Psoas muscle (tissue), 8 donors: Measurements from ENCODE around the gene MAP4K4. TPM values are rescaled to one million over a fixed set of nuclear protein-coding genes. Genes with fewer than 3 reads are reported as not detected.

ENCODE experiments used
- ATAC-seq, 4 donors: fragments of 200-7000 bp; cut with Tn5 transposase; one replicate each; pipeline ENCODE4 v1.9.1; 2020; ENCODE audit warnings: moderate library complexity in 3 of 4, mild to moderate bottlenecking in 2 of 4
- DNase-seq, 2 donors: peaks; one replicate each; pipeline ENCODE4 v3.0.0-alpha.2; 2020
- H3K27ac ChIP-seq: fragments of 200-600 bp; one replicate; pipeline ENCODE4 v1.8.0; 2022
- H3K27me3 ChIP-seq, 3 donors: fragments of 200-600 bp in 1 of 3; one replicate each; pipeline versions ENCODE4 v1.6.1 to v1.8.0; 2013 to 2022; ENCODE audit warnings: low read length in 2 of 3, mild to moderate bottlenecking in 2 of 3, moderate library complexity in 1 of 3; ENCODE audit not compliant: insufficient read depth in 3 of 3
- H3K36me3 ChIP-seq, 2 donors: fragments of 200-600 bp in 1 of 2; one replicate each; pipeline versions ENCODE4 v1.6.1 to v1.8.0; 2013 to 2022; ENCODE audit warnings: low read depth in 1 of 2, mild to moderate bottlenecking in 1 of 2, moderate library complexity in 1 of 2; ENCODE audit not compliant: insufficient read depth in 1 of 2
- H3K4me1 ChIP-seq: fragments of 200-600 bp; one replicate; pipeline ENCODE4 v1.8.0; 2022
- H3K4me3 ChIP-seq: fragments of 200-600 bp; one replicate; pipeline ENCODE4 v1.8.0; 2022; ENCODE audit warnings: mild to moderate bottlenecking
- H3K9me3 ChIP-seq: fragments of 200-600 bp; one replicate; pipeline ENCODE4 v1.8.0; 2022
- WGBS, 3 donors: extraction: QIAGEN DNeasy Blood & Tissue Kit; methylation state at CpG; one replicate each; pipeline versions ENCODE4 v1.1.6 to v1.1.7; 2013; 5-methylcytosine and 5-hydroxymethylcytosine counted together
- intact Hi-C, 2 donors: fragments of 100-400 bp; cut with DNase I; formaldehyde crosslinking; loops; one replicate each; pipeline versions ENCODE4 v1.11.0 to v1.14.2; 2022
- polyA plus RNA-seq, 3 donors: library from polyadenylated mRNA; stranded (reverse); fragments of 200-250 nt; gene quantifications; one replicate each; pipeline ENCODE4 v1.2.3, GENCODE V29; 2013
- total RNA-seq, 4 donors: library from RNA; stranded (reverse); fragmentation: NEBNext Ultra II Directional in 2 of 4; extraction: Animal tissue kit (Norgen Biotek cat#: 25700) in 2 of 4; gene quantifications; one replicate each; pipeline versions ENCODE4 v1.2.1 to v1.2.4, GENCODE V29; 2021 to 2023
- TF ChIP-seq, protein P1 (sequence below): fragments of 200-600 bp; IDR thresholded peaks from one replicate; pipeline ENCODE4 v1.8.0; 2022; ENCODE audit warnings: antibody characterized with exemption
- donor health status: healthy with polysubstance abuse.
- donor health status: DM: no; HTN: no; CAD: no; lungs with moderate emphysema.
- donor health status: Bipolar disorder and iron deficiency.
- donor health status: healthy.
- donor health status: DM: yes; HTN: yes; CAD: no.
- donor health status: DM: no; HTN: no; CAD: no.
- donor health status: DM: no; HTN: no; CAD: no.
- donor health status: DM: yes; HTN: yes; CAD: no.

MAP4K4 gene
- total and polyA plus RNA-seq, 7 donors, result 20.1 to 99.9 (median 80.4) TPM

DNA sequence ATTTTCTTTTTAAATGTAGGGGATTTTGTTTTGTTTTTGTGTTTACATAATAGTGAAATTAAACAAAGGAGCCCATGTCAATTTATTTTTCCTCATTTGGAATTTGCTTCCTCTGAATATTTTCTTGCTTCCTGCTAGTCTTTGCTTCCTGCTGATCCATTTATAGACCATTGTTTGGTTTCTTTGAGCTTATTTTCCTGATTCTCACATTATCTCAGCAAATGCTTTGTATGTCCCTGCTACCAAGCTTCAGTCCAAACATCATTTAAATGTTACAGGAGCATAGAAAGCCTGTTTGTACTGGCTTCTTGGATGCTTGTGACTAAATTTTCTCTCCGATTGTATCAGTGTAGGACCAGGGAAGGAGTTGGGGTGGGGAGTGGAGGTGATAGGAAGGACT lies 166.9 kb downstream of the MAP4K4 start:
- 67 to 90% (median 86%) methylated on average over 1 of the region's 1 CpG for WGBS, 3 donors

DNA sequence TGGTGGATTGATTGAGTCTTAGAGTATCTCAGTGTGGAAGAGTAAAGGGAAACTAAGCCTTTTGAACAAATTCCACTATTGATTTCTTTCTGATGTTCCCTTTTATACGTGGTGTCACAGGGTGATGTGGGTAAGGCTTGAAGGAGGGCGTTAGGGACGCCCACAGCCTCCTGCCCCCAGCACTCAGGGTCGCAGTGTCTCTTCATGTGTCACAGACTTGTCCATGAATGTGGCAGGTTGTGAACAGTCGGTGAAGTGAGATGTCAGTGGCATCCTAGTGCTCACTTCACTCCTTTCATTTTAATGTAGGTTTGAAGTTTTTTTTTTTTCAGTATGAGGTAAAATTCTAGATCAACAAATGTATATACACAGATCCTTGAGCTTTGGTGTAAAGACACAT lies 171.0 kb downstream of the MAP4K4 start:
- no peaks in the 10 kb centered on the region for H3K4me1 ChIP-seq
- intact Hi-C loops, result no loop called here
- no peak overlapping the region for H3K4me3 ChIP-seq
- TF ChIP-seq, protein P1, sequence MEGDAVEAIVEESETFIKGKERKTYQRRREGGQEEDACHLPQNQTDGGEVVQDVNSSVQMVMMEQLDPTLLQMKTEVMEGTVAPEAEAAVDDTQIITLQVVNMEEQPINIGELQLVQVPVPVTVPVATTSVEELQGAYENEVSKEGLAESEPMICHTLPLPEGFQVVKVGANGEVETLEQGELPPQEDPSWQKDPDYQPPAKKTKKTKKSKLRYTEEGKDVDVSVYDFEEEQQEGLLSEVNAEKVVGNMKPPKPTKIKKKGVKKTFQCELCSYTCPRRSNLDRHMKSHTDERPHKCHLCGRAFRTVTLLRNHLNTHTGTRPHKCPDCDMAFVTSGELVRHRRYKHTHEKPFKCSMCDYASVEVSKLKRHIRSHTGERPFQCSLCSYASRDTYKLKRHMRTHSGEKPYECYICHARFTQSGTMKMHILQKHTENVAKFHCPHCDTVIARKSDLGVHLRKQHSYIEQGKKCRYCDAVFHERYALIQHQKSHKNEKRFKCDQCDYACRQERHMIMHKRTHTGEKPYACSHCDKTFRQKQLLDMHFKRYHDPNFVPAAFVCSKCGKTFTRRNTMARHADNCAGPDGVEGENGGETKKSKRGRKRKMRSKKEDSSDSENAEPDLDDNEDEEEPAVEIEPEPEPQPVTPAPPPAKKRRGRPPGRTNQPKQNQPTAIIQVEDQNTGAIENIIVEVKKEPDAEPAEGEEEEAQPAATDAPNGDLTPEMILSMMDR, result no peak
- no peak for DNase-seq
- no peak overlapping the region for H3K27ac ChIP-seq
- ATAC-seq, result no peak
- H3K9me3 ChIP-seq, result no peaks in the 10 kb centered on the region
- WGBS, 3 donors, result 77 to 83% (median 82%) methylated on average over 5 of the region's 5 CpGs
- H3K27me3 ChIP-seq, result no peaks in the 10 kb centered on the region
- H3K36me3 ChIP-seq, result peaks cover 12 to 92% of the 10 kb centered on the region in 2 donors

More for the DNA sequence above, 166.9 kb downstream of the MAP4K4 start:
- intact Hi-C loops, result no loop called here
- TF ChIP-seq, protein P1, result no peak
- no peak for DNase-seq
- Histone ChIP-seq H3K27me3 (no peaks in the 10 kb centered on the region), H3K4me1 (no peaks in the 10 kb centered on the region), H3K4me3 (no peak overlapping the region), H3K27ac (no peak overlapping the region), H3K9me3 (no peaks in the 10 kb centered on the region), H3K36me3 (peaks cover 7 to 94% of the 10 kb centered on the region in 2 donors)
- ATAC-seq, result no peak

DNA sequence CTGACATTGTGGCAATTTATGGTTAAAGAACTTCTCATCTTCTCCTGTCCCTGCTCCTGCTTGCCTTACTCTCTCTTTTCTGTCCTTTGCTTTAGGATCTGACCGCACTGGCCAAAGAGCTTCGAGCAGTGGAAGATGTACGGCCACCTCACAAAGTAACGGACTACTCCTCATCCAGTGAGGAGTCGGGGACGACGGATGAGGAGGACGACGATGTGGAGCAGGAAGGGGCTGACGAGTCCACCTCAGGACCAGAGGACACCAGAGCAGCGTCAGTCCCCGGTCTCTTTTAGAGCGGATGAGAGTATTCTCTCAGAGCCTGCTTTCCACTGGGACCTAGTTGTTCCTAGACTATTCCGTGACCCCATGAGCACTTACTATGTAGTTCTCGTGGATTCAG lies 172.0 kb downstream of the MAP4K4 start:
- Histone ChIP-seq H3K27me3 (no peaks in the 10 kb centered on the region), H3K4me1 (no peaks in the 10 kb centered on the region), H3K9me3 (no peaks in the 10 kb centered on the region), H3K27ac (no peak overlapping the region), H3K4me3 (no peak overlapping the region), H3K36me3 (peaks cover 14 to 95% of the 10 kb centered on the region in 2 donors)
- ATAC-seq (no peak), DNase-seq (no peak)
- TF ChIP-seq, protein P1, result no peak
- 94 to 96% (median 94%) methylated on average over 15 of the region's 15 CpGs for WGBS, 3 donors
- intact Hi-C loops, result no loop called here

- Histone ChIP-seq H3K4me3 (no peak overlapping the region), H3K36me3 (peaks cover 16 to 95% of the 10 kb centered on the region in 2 donors), H3K9me3 (no peaks in the 10 kb centered on the region), H3K27ac (no peak overlapping the region), H3K27me3 (no peaks in the 10 kb centered on the region), H3K4me1 (no peaks in the 10 kb centered on the region)
- TF ChIP-seq, protein P1, result no peak
- DNase-seq, result no peak
- intact Hi-C loops, result no loop called here
- no peak for ATAC-seq
- WGBS, 3 donors, result 95 to 97% (median 96%) methylated on average over 11 of the region's 11 CpGs
Observed at GRCh38 chr2:101870444-101870843, 172.9 kb downstream of the MAP4K4 start.

- Histone ChIP-seq H3K27ac (no peak overlapping the region), H3K9me3 (no peaks in the 10 kb centered on the region), H3K4me3 (no peak overlapping the region), H3K36me3 (peaks cover 15 to 95% of the 10 kb centered on the region in 2 donors), H3K4me1 (no peaks in the 10 kb centered on the region), H3K27me3 (no peaks in the 10 kb centered on the region)
- ATAC-seq, result no peak
- DNase-seq, result no peak
- WGBS, 3 donors, result 78 to 92% (median 86%) methylated on average over 5 of the region's 5 CpGs
- intact Hi-C loops, result no loop called here
- TF ChIP-seq, protein P1, result no peak
Observed at GRCh38 chr2:101871480-101871879, 174.0 kb downstream of the MAP4K4 start.
